K562 (cell line): ENCODE data around the gene ATIC. TPM values are rescaled to one million over a fixed set of nuclear protein-coding genes. Genes with fewer than 3 reads are reported as not detected.

Source experiments
- BRCA1 ChIP-seq, 2 experiments: fragments of 450-650 bp in 1 of 2; sonication (generic) in 1 of 2; formaldehyde crosslinking in 1 of 2; IDR thresholded peaks; 2 replicates each; pipeline versions ENCODE4 v1.5.0 to v1.6.1; 2017 to 2020; ENCODE audit warnings: mild to moderate bottlenecking in 1 of 2, missing genetic modification reagents in 1 of 2
- ELF1 ChIP-seq: fragments of 200-800 bp; sonication (Bioruptor generic); IDR thresholded peaks from 2 replicates; pipeline ENCODE4 v1.6.1; 2016; ENCODE audit warnings: missing genetic modification characterization, missing compliant biosample characterization
- EP300 ChIP-seq: IDR thresholded peaks from 2 replicates; pipeline ENCODE4 v1.6.1; 2012; ENCODE audit warnings: low read length, improper control_type of control experiment
- FOSL1 ChIP-seq: fragments of 200-800 bp; sonication (Bioruptor generic); conservative IDR thresholded peaks from 2 replicates; pipeline ENCODE4 v1.6.1; 2016; ENCODE audit warnings: missing genetic modification characterization, missing compliant biosample characterization
- FOXA3 ChIP-seq, 2 experiments: fragments of 450-650 bp in 1 of 2; sonication (generic) in 1 of 2; formaldehyde crosslinking; IDR thresholded peaks in 1 of 2; conservative IDR thresholded peaks in 1 of 2; 2 replicates each; pipeline versions ENCODE4 v1.4.0 to v1.8.0; 2020 to 2022; ENCODE audit warnings: mild to moderate bottlenecking in 2 of 2, missing genetic modification reagents in 1 of 2
- FOXJ3 ChIP-seq: sonication (generic); formaldehyde crosslinking; IDR thresholded peaks from 2 replicates; pipeline ENCODE4 v1.4.0; 2020; ENCODE audit warnings: mild to moderate bottlenecking, missing genetic modification reagents
- GATA2 ChIP-seq: sonication (generic); formaldehyde crosslinking; IDR thresholded peaks from 2 replicates; pipeline ENCODE4 v1.4.0; 2020; ENCODE audit warnings: mild to moderate bottlenecking, missing genetic modification reagents
- GTF2E2 ChIP-seq: fragments of 200-800 bp; sonication (Bioruptor generic); IDR thresholded peaks from 2 replicates; pipeline ENCODE4 v1.6.1; 2016; ENCODE audit warnings: missing genetic modification characterization, missing compliant biosample characterization
- IFI16 ChIP-seq: fragments of 250-450 bp; sonication (Bioruptor Pico); IDR thresholded peaks from 2 replicates; pipeline ENCODE4 v2.1.2; 2022; ENCODE audit warnings: mild to moderate bottlenecking, inconsistent platforms
- KDM2B ChIP-seq: fragments of 250-450 bp; sonication (Bioruptor Pico); IDR thresholded peaks from 2 replicates; pipeline ENCODE4 v1.8.0; 2021; ENCODE audit warnings: mild to moderate bottlenecking, moderate library complexity
- MEF2A ChIP-seq: IDR thresholded peaks from 2 replicates; pipeline ENCODE4 v1.6.1; 2011; ENCODE audit warnings: low read depth, mild to moderate bottlenecking, low read length, moderate library complexity; ENCODE audit not compliant: control insufficient read depth
- NEUROD1 ChIP-seq: fragments of 150-350 bp; IDR thresholded peaks from 2 replicates; pipeline ENCODE4 v1.6.1; 2014; ENCODE audit warnings: borderline replicate concordance, low read length, low read depth; ENCODE audit not compliant: partially characterized antibody
- NR2C1 ChIP-seq, 2 experiments: fragments of 450-650 bp; IDR thresholded peaks; 2 replicates each; pipeline ENCODE4 v1.6.1; 2017; ENCODE audit warnings: mild to moderate bottlenecking in 2 of 2, antibody characterized with exemption in 1 of 2, inconsistent platforms in 1 of 2, missing compliant biosample characterization in 1 of 2, missing genetic modification characterization in 1 of 2
- RAD51 ChIP-seq: fragments of 450-650 bp; IDR thresholded peaks from 2 replicates; pipeline ENCODE4 v1.7.1; 2016; ENCODE audit warnings: low read depth, mild to moderate bottlenecking, borderline replicate concordance
- TAF1 ChIP-seq: IDR thresholded peaks from 2 replicates; pipeline ENCODE4 v1.6.1; 2011; ENCODE audit warnings: mild to moderate bottlenecking, low read length, moderate library complexity; ENCODE audit not compliant: insufficient read depth, control insufficient read depth, severe bottlenecking; ENCODE audit errors: extremely low read depth
- TAL1 ChIP-seq: fragments of 450-650 bp; IDR thresholded peaks from 2 replicates; pipeline ENCODE4 v1.6.1; 2016; ENCODE audit warnings: mild to moderate bottlenecking
- WHSC1 ChIP-seq: IDR thresholded peaks from one replicate; pipeline ENCODE4 v1.6.1; 2012; ENCODE audit warnings: low read length, control low read depth, inconsistent platforms
- ZFP1 ChIP-seq: fragments of 450-650 bp; formaldehyde crosslinking; IDR thresholded peaks from 2 replicates; pipeline ENCODE4 v1.4.0; 2020; ENCODE audit warnings: mild to moderate bottlenecking, mixed read lengths
- ZFP36 ChIP-seq: fragments of 150-350 bp; IDR thresholded peaks from 2 replicates; pipeline ENCODE4 v1.6.1; 2018; ENCODE audit warnings: low read length, low read depth; ENCODE audit not compliant: partially characterized antibody
- ZNF121 ChIP-seq: sonication (generic); formaldehyde crosslinking; conservative IDR thresholded peaks from 2 replicates; pipeline ENCODE4 v1.8.0; 2022; ENCODE audit warnings: missing genetic modification reagents
- ZNF232 ChIP-seq: sonication (generic); formaldehyde crosslinking; IDR thresholded peaks from 2 replicates; pipeline ENCODE4 v1.8.0; 2022; ENCODE audit warnings: mild to moderate bottlenecking, missing genetic modification reagents
- ZNF644 ChIP-seq: fragments of 200-800 bp; sonication (Bioruptor generic); IDR thresholded peaks from 2 replicates; pipeline ENCODE4 v1.6.1; 2016; ENCODE audit warnings: low read depth, missing genetic modification characterization, missing compliant biosample characterization
- polyA plus RNA-seq, 8 experiments: library from polyadenylated mRNA; depleted of rRNA in 4 of 8; stranded (reverse) in 5 of 8; unstranded in 3 of 8; fragments of >200 nt; fragmentation: Nextera tagmentation in 2 of 8; fragmentation: Illumina TruSeq in 1 of 8; extraction: Ambion mirVana in 2 of 8; extraction: Trizol in 1 of 8; gene quantifications; 2 replicates each; pipeline versions ENCODE4 v1.2.1 to v1.2.3, GENCODE V29; 2011 to 2014; ENCODE audit warnings: inconsistent platforms in 1 of 8, missing spikeins in 1 of 8
- total RNA-seq, 7 experiments: library from RNA; depleted of rRNA in 6 of 7; stranded (reverse); fragments of >200 nt in 6 of 7; fragmentation: Illumina TruSeq in 2 of 7; extraction: Trizol in 2 of 7; gene quantifications; 2 replicates each; pipeline versions ENCODE4 v1.2.1 to v1.2.3, GENCODE V29; 2011 to 2021; ENCODE audit warnings: low replicate concordance in 1 of 7
- TF ChIP-seq, protein P1 (sequence below): sonication (generic); formaldehyde crosslinking; IDR thresholded peaks from 2 replicates; pipeline ENCODE4 v1.9.0; 2022; ENCODE audit warnings: mild to moderate bottlenecking, missing genetic modification reagents
- TF ChIP-seq, protein P2 (sequence below): sonication (generic); IDR thresholded peaks from 2 replicates; pipeline ENCODE4 v1.6.1; 2016
- TF ChIP-seq, protein P3 (sequence below): fragments of 450-650 bp; IDR thresholded peaks from 2 replicates; pipeline ENCODE4 v1.6.1; 2016; ENCODE audit warnings: mild to moderate bottlenecking

Gene ATIC
- total and polyA plus RNA-seq, 9 of the 15 experiments (the other 6 are each of a cell fraction or from before 2014, with no cell fraction given) = 45.6 to 480 (median 212) TPM

DNA sequence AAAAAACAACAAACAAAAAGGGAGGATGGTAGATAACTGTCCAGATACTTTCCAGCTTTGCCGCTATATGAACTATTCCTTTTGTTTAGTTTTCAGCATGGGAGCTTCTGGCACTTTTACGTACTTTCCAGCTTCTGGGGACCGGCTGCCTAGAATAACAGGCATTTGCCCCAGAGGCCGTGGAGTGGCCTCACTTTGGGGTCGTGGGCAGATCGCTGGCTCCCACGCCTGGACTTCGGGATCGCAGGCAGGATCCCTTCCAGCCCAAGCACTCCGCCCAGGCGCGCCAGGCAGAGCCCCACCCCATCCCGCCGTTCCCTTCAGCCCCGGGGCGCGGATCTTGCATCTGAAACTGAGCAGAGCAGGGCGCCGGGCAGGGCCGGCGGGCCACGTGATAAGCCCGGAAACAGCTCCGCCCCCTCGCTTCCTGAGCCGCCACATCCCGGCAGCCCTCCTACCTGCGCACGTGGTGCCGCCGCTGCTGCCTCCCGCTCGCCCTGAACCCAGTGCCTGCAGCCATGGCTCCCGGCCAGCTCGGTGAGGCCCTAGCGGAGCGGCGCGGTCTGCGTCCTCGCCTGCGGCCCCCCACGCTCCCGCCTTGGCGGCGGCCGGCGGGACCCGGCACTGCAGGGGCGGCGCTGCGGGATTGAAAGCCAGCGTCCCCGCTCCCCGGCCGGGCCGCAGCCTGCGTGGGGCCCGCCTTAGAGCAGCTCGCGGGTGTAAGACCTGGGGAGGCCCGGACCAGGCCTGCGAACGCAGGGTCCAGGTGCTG, at the start of gene ATIC (continued):
- no peak for TF ChIP-seq NR2C1 (IDR thresholded peaks at IDR 0.05)
- no peak for TF ChIP-seq NR2C1 (tag; IDR thresholded peaks at IDR 0.05)
- no peak for TF ChIP-seq FOSL1 (tag)
- TF ChIP-seq TAL1 = no peak
- TF ChIP-seq ZFP36 = peak; percentile 96
- TF ChIP-seq EP300 = no peak
- no peak for TF ChIP-seq MEF2A
- no peak for TF ChIP-seq KDM2B (CRISPR knock-in tag)
- no peak for TF ChIP-seq BRCA1 (IDR thresholded peaks at IDR 0.05)
- no peak for TF ChIP-seq BRCA1 (CRISPR knock-in tag; IDR thresholded peaks at IDR 0.05)
- TF ChIP-seq ZFP1 = no peak
- TF ChIP-seq ZNF121 (CRISPR knock-in tag) = no peak
- TF ChIP-seq TAF1 = peak; percentile 76
- no peak for TF ChIP-seq ZNF644
- peak; percentile 33 for TF ChIP-seq NEUROD1
- no peak for TF ChIP-seq GTF2E2 (tag)
- TF ChIP-seq RAD51 = peak; percentile 91
- TF ChIP-seq ELF1 (tag) = peak; percentile 77
- TF ChIP-seq, protein P1, sequence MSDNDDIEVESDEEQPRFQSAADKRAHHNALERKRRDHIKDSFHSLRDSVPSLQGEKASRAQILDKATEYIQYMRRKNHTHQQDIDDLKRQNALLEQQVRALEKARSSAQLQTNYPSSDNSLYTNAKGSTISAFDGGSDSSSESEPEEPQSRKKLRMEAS = peak; percentile 97
- TF ChIP-seq WHSC1 = no peak
- TF ChIP-seq FOXA3 (CRISPR knock-in tag; conservative IDR thresholded peaks at IDR 0.05 in 1 of 2, IDR thresholded peaks at IDR 0.05 in 1 of 2) = no peak
- TF ChIP-seq IFI16 = no peak
- TF ChIP-seq, protein P2, sequence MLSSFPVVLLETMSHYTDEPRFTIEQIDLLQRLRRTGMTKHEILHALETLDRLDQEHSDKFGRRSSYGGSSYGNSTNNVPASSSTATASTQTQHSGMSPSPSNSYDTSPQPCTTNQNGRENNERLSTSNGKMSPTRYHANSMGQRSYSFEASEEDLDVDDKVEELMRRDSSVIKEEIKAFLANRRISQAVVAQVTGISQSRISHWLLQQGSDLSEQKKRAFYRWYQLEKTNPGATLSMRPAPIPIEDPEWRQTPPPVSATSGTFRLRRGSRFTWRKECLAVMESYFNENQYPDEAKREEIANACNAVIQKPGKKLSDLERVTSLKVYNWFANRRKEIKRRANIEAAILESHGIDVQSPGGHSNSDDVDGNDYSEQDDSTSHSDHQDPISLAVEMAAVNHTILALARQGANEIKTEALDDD = no peak
- TF ChIP-seq FOXJ3 (CRISPR knock-in tag) = no peak
- 0 out of 2 replicates have a peak, but pooled peaks have one; percentile 41 for TF ChIP-seq ZNF232 (CRISPR knock-in tag)
- TF ChIP-seq, protein P3, sequence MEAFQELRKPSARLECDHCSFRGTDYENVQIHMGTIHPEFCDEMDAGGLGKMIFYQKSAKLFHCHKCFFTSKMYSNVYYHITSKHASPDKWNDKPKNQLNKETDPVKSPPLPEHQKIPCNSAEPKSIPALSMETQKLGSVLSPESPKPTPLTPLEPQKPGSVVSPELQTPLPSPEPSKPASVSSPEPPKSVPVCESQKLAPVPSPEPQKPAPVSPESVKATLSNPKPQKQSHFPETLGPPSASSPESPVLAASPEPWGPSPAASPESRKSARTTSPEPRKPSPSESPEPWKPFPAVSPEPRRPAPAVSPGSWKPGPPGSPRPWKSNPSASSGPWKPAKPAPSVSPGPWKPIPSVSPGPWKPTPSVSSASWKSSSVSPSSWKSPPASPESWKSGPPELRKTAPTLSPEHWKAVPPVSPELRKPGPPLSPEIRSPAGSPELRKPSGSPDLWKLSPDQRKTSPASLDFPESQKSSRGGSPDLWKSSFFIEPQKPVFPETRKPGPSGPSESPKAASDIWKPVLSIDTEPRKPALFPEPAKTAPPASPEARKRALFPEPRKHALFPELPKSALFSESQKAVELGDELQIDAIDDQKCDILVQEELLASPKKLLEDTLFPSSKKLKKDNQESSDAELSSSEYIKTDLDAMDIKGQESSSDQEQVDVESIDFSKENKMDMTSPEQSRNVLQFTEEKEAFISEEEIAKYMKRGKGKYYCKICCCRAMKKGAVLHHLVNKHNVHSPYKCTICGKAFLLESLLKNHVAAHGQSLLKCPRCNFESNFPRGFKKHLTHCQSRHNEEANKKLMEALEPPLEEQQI = no peak
- TF ChIP-seq GATA2 = no peak
